ENCODE results near the gene HTR7. TPM values are rescaled to one million over a fixed set of nuclear protein-coding genes. Genes with fewer than 3 reads are reported as not detected.

The HTR7 gene
- 0.32 and 0.46 TPM in 2 replicates for total RNA-seq

GRCh38 chr10:90857635-90858460, at the start of gene HTR7:
HTR7 (minus strand) TSS chr10:90858039; CDS start chr10:90857671, 368 bp downstream.

GRCh38 chr10:90871766-90872647, 14.2 kb upstream of the HTR7 start, which contains the start of gene RPP30:
RPP30 (plus strand) TSS chr10:90871974; CDS start chr10:90871987, 13 bp downstream.

Other genes starting within 250 kb of the HTR7 start
- 47.7 and 48.9 TPM in 2 replicates for gene RPP30, start 13.9 kb upstream of the HTR7 start, total RNA-seq
- gene ANKRD1, start 63.0 kb upstream of the HTR7 start, total RNA-seq = 1,195 and 1,657 TPM in 2 replicates